H1 (cell line): ENCODE data around the gene GRAMD4. TPM values are rescaled to one million over a fixed set of nuclear protein-coding genes. Genes with fewer than 3 reads are reported as not detected.

Experiments
- BCL11A ChIP-seq, 2 experiments: IDR thresholded peaks; one replicate each; pipeline ENCODE4 v1.6.1; 2011; ENCODE audit warnings: low read depth in 2 of 2, low read length in 2 of 2, mild to moderate bottlenecking in 2 of 2
- CHD7 ChIP-seq: fragments of 300-600 bp; sonication (generic); IDR thresholded peaks from 2 replicates; pipeline ENCODE4 v1.7.1; 2012; ENCODE audit warnings: low read length, moderate library complexity, mild to moderate bottlenecking, inconsistent platforms; ENCODE audit not compliant: insufficient replicate concordance
- EZH2 ChIP-seq: fragments of 200-600 bp; sonication (generic); IDR thresholded peaks from 2 replicates; pipeline ENCODE4 v1.7.1; 2012; ENCODE audit warnings: low read depth, mild to moderate bottlenecking, moderate library complexity, low read length, inconsistent platforms; ENCODE audit not compliant: severe bottlenecking
- JUN ChIP-seq: IDR thresholded peaks from 2 replicates; pipeline ENCODE4 v1.6.1; 2011; ENCODE audit warnings: low read depth, mild to moderate bottlenecking, improper control_type of control experiment, low read length
- POLR2AphosphoS5 ChIP-seq: IDR thresholded peaks from 2 replicates; pipeline ENCODE4 v1.6.1; 2011; ENCODE audit warnings: low read depth, low read length
- RFX5 ChIP-seq: IDR thresholded peaks from 2 replicates; pipeline ENCODE4 v1.6.1; 2011; ENCODE audit warnings: low read depth, low read length, improper control_type of control experiment, borderline replicate concordance
- RNF2 ChIP-seq: fragments of 200-900, 300-1000 bp; sonication (generic); IDR thresholded peaks from 2 replicates; pipeline ENCODE4 v1.7.1; 2016; ENCODE audit warnings: borderline replicate concordance, low read depth, mild to moderate bottlenecking, antibody characterized with exemption, low read length; ENCODE audit not compliant: poor library complexity, severe bottlenecking; ENCODE audit errors: missing control alignments
- SIX5 ChIP-seq: IDR thresholded peaks from 2 replicates; pipeline ENCODE4 v1.6.1; 2011; ENCODE audit warnings: mild to moderate bottlenecking, low read depth, low read length
- TAF1 ChIP-seq: IDR thresholded peaks from 2 replicates; pipeline ENCODE4 v1.6.1; 2011; ENCODE audit warnings: mild to moderate bottlenecking, low read depth, low read length
- TCF12 ChIP-seq: IDR thresholded peaks from 2 replicates; pipeline ENCODE4 v1.6.1; 2011; ENCODE audit warnings: low read depth, mild to moderate bottlenecking, low read length
- USF2 ChIP-seq: IDR thresholded peaks from 2 replicates; pipeline ENCODE4 v1.6.1; 2011; ENCODE audit warnings: low read length, improper control_type of control experiment
- polyA plus RNA-seq, 7 experiments: library from polyadenylated mRNA; depleted of rRNA in 3 of 7; stranded (reverse) in 5 of 7; unstranded in 2 of 7; fragments of >200 nt in 5 of 7; fragments of 200-250 nt in 2 of 7; gene quantifications; 1 replicate in 5 of 7; 2 replicates in 1 of 7; 4 replicates in 1 of 7; pipeline versions ENCODE4 v1.2.1 to v1.2.3, GENCODE V29; 2011 to 2013; ENCODE audit warnings: missing spikeins in 2 of 7, mixed read lengths in 2 of 7
- total RNA-seq: library from RNA; stranded (reverse); fragmentation: NEBNext Ultra II Directional; extraction: Animal tissue kit (Norgen Biotek cat#: 25700); gene quantifications from 2 replicates; pipeline ENCODE4 v1.2.1, GENCODE V29; 2021

GRAMD4 gene
- total and polyA plus RNA-seq, 2 of the 8 experiments (the other 6 are each of a cell fraction or from before 2014, with no cell fraction given): 7.9 to 25.6 TPM

DNA sequence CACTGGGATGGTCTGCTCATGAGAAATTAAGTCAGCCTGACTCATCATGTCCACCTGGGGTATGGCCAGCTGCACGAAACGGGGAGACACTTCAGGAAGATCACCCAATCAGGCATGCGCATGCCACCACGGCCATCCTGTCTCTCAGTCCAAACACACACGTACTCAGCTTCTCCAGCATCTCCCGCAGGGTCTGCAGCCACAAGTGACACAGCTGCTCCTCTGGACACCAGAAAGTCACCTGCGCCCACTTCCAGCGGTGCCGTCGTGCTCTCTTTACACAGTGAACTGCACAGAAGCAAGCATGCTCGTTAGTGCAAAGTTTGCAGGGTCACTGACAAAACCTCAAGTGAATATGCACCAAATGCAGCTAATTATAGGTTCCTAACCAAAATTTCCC lies 99.7 kb downstream of the GRAMD4 start (continued):
- no peak for TF ChIP-seq CHD7
- TF ChIP-seq TCF12: no peak
- no peak for TF ChIP-seq USF2
- TF ChIP-seq RNF2: no peak
- no peak for TF ChIP-seq POLR2AphosphoS5
- no peak for TF ChIP-seq EZH2
- no peak for TF ChIP-seq JUN
- no peak for TF ChIP-seq RFX5
- no peak for TF ChIP-seq BCL11A (IDR thresholded peaks at IDR 0.05; ENCODE audit: low read depth in 2 of 2, low read length in 2 of 2)
- no peak for TF ChIP-seq SIX5
- no peak for TF ChIP-seq TAF1
